ENCODE results near the gene BPIFB1. TPM values are rescaled to one million over a fixed set of nuclear protein-coding genes. Genes with fewer than 3 reads are reported as not detected.

BPIFB1 gene
- polyA plus RNA-seq, 1 donor (not counting 4 experiments of a cell fraction or from before 2014, with no cell fraction given), result not detected

DNA sequence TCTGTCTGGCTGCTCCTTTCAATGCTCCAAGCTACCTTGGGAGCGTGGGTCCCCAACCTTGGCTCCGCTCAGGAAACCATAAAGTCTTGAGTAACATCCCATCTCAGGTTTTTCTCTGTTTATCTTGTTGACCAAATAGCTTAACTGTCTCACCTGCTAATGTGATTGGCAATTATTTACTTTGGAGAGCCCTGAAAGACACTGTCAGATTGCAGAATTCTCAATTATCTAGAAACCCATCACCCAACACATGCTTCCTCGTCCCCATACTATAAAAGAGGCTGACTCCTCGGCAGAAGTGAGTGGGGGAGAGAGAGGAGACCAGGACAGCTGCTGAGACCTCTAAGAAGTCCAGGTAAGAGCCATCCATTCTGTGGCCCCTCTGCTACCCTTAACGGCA is 47.3 kb upstream of the BPIFB1 start, which contains the start of gene BPIFA1:
Gene BPIFA1 (plus strand): TSS at position 301 of the 400 bp plus-strand sequence. CDS start 1,716 bp downstream, outside the sequence.
- H3K9me1 ChIP-seq (ENCODE audit: control insufficient read depth, extremely low read depth, insufficient read depth, low read length), result no peaks in the 10 kb centered on the region
- no peak within 1 kb of the TSS for H3K27ac ChIP-seq (ENCODE audit: control insufficient read depth, insufficient read depth, low read length)
- H3K4me1 ChIP-seq (ENCODE audit: control insufficient read depth, extremely low read depth, insufficient read depth, low read length), result no peaks in the 10 kb centered on the region
- dilution Hi-C loops (cut with MboI; ENCODE audit: extremely low pct_ligation_motif_present, low sequenced_read_pairs), result no loop called here
- no peak within 1 kb of the TSS for H3K4me3 ChIP-seq (ENCODE audit: control insufficient read depth in 2 of 3, extremely low read depth in 1 of 3, insufficient read depth in 2 of 3, low read depth in 1 of 3, low read length in 3 of 3)
- no peak for TF ChIP-seq EZH2 (IDR thresholded peaks at IDR 0.05; ENCODE audit: low read length)
- TF ChIP-seq, protein P1, sequence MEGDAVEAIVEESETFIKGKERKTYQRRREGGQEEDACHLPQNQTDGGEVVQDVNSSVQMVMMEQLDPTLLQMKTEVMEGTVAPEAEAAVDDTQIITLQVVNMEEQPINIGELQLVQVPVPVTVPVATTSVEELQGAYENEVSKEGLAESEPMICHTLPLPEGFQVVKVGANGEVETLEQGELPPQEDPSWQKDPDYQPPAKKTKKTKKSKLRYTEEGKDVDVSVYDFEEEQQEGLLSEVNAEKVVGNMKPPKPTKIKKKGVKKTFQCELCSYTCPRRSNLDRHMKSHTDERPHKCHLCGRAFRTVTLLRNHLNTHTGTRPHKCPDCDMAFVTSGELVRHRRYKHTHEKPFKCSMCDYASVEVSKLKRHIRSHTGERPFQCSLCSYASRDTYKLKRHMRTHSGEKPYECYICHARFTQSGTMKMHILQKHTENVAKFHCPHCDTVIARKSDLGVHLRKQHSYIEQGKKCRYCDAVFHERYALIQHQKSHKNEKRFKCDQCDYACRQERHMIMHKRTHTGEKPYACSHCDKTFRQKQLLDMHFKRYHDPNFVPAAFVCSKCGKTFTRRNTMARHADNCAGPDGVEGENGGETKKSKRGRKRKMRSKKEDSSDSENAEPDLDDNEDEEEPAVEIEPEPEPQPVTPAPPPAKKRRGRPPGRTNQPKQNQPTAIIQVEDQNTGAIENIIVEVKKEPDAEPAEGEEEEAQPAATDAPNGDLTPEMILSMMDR (optimal IDR thresholded peaks at IDR 0.05 in 1 of 3, IDR thresholded peaks at IDR 0.05 in 1 of 3, conservative IDR thresholded peaks at IDR 0.05 in 1 of 3; ENCODE audit: extremely low read depth in 1 of 3, insufficient read depth in 2 of 3, low read length in 3 of 3), result no peak
- H2AFZ ChIP-seq (ENCODE audit: control insufficient read depth, low read length), result no peak within 1 kb of the TSS
- H3K36me3 ChIP-seq (ENCODE audit: control insufficient read depth in 2 of 2, extremely low read depth in 1 of 2, insufficient read depth in 2 of 2, low read length in 2 of 2), result no peaks in the 10 kb centered on the region
- H3K27me3 ChIP-seq (ENCODE audit: control insufficient read depth, extremely low read depth, insufficient read depth, low read length), result peaks cover 3% of the 10 kb centered on the region
- FAIRE-seq, result no peak
- no peak within 1 kb of the TSS for H3K9ac ChIP-seq (ENCODE audit: control insufficient read depth, extremely low read depth, insufficient read depth, low read length)
- no peak for DNase-seq (ENCODE audit: low read depth, low spot score)
- H4K20me1 ChIP-seq (ENCODE audit: control insufficient read depth, extremely low read depth, insufficient read depth, low read length), result no peaks in the 10 kb centered on the region
- H3K9me3 ChIP-seq (ENCODE audit: control insufficient read depth, low read depth, low read length), result no peaks in the 10 kb centered on the region
- H3K4me2 ChIP-seq (ENCODE audit: control insufficient read depth, extremely low read depth, insufficient read depth, low read depth, low read length), result no peak within 1 kb of the TSS
- H3K79me2 ChIP-seq (ENCODE audit: control insufficient read depth, insufficient read depth, low read length), result no peaks in the 10 kb centered on the region

DNA sequence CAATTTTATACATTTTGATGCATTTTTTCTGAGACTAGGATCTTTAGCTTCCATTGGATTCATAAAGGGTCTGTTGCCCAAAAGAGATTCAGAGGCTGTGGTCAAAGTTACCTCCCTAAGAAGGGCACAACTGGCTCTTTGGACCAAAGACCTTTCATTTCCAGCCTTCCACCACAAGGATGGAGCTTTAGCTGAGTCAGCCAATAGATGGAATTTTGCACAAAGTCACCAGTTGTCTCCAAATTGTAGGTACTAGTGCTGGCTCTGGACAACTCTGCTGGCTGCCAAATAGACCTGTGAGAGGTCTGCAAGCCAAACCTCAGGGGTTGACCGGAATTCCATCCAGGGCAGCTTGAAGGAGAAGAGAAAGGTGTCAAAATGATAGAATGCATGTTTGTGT is 46.7 kb upstream of the BPIFB1 start:
- H3K4me1 ChIP-seq (ENCODE audit: control insufficient read depth, extremely low read depth, insufficient read depth, low read length), result no peaks in the 10 kb centered on the region
- DNase-seq (ENCODE audit: low read depth, low spot score) (no peak), FAIRE-seq (no peak)
- H3K27ac ChIP-seq (ENCODE audit: control insufficient read depth, insufficient read depth, low read length), result no peak overlapping the region
- H3K4me3 ChIP-seq (ENCODE audit: control insufficient read depth in 2 of 3, extremely low read depth in 1 of 3, insufficient read depth in 2 of 3, low read depth in 1 of 3, low read length in 3 of 3), result no peak overlapping the region
- H3K9me3 ChIP-seq (ENCODE audit: control insufficient read depth, low read depth, low read length), result no peaks in the 10 kb centered on the region
- H3K27me3 ChIP-seq (ENCODE audit: control insufficient read depth, extremely low read depth, insufficient read depth, low read length), result peaks cover 3% of the 10 kb centered on the region
- H3K79me2 ChIP-seq (ENCODE audit: control insufficient read depth, insufficient read depth, low read length), result no peaks in the 10 kb centered on the region
- H4K20me1 ChIP-seq (ENCODE audit: control insufficient read depth, extremely low read depth, insufficient read depth, low read length), result no peaks in the 10 kb centered on the region
- no peaks in the 10 kb centered on the region for H3K36me3 ChIP-seq (ENCODE audit: control insufficient read depth in 2 of 2, extremely low read depth in 1 of 2, insufficient read depth in 2 of 2, low read length in 2 of 2)
- no peak overlapping the region for H3K4me2 ChIP-seq (ENCODE audit: control insufficient read depth, extremely low read depth, insufficient read depth, low read depth, low read length)
- TF ChIP-seq EZH2 (IDR thresholded peaks at IDR 0.05; ENCODE audit: low read length), result no peak
- TF ChIP-seq, protein P1 (optimal IDR thresholded peaks at IDR 0.05 in 1 of 3, IDR thresholded peaks at IDR 0.05 in 1 of 3, conservative IDR thresholded peaks at IDR 0.05 in 1 of 3; ENCODE audit: extremely low read depth in 1 of 3, insufficient read depth in 2 of 3, low read length in 3 of 3), result no peak
- no peaks in the 10 kb centered on the region for H3K9me1 ChIP-seq (ENCODE audit: control insufficient read depth, extremely low read depth, insufficient read depth, low read length)
- dilution Hi-C loops (cut with MboI; ENCODE audit: extremely low pct_ligation_motif_present, low sequenced_read_pairs), result no loop called here
- no peak overlapping the region for H2AFZ ChIP-seq (ENCODE audit: control insufficient read depth, low read length)
- H3K9ac ChIP-seq (ENCODE audit: control insufficient read depth, extremely low read depth, insufficient read depth, low read length), result no peak overlapping the region
